Mammary epithelial cell (primary cell): ENCODE measurements around the gene CHRNB1.

Experiments used
- CTCF ChIP-seq, 2 donors: IDR thresholded peaks in 1 of 2; conservative IDR thresholded peaks in 1 of 2; 2 replicates each; pipeline ENCODE4 v1.5.1; 2011 to 2012; ENCODE audit warnings: inconsistent platforms in 2 of 2, low read length in 2 of 2, mild to moderate bottlenecking in 2 of 2, control low read depth in 1 of 2, low read depth in 1 of 2; ENCODE audit not compliant: insufficient read depth in 1 of 2; ENCODE audit errors: extremely low read depth in 1 of 2
- EZH2 ChIP-seq: IDR thresholded peaks from 2 replicates; pipeline ENCODE4 v1.6.1; 2012; ENCODE audit warnings: low read length, inconsistent platforms, borderline replicate concordance

- TF ChIP-seq CTCF (conservative IDR thresholded peaks at IDR 0.05 in 1 of 2, IDR thresholded peaks at IDR 0.05 in 1 of 2; ENCODE audit: extremely low read depth in 1 of 2, insufficient read depth in 1 of 2, low read depth in 1 of 2, low read length in 2 of 2): peak in 1 of 2 donors; percentile 29
- TF ChIP-seq EZH2: no peak
Observed at GRCh38 chr17:7416323-7416722, 28.5 kb upstream of the CHRNB1 start.
